Small intestine (tissue), 7 donors: ENCODE results near the gene TK2. TPM values are rescaled to one million over a fixed set of nuclear protein-coding genes. Genes with fewer than 3 reads are reported as not detected.
A peak's percentile ranks its signal among the peaks of the same experiment; 100 is the strongest.
"Not testable (repeated sequence)": the region's sequence is repeated elsewhere in the genome, so short reads cannot be mapped to it uniquely, and the experiment has no call there.

ENCODE experiments used
- DNase-seq, 2 donors: peaks; one replicate each; pipeline versions ENCODE4 v3.0.0 to v3.0.0-alpha.2; 2013
- FAIRE-seq: peaks from 2 replicates; lab custom pipeline; 2012; peaks lifted over from hg19 to GRCh38; lab: Jason Lieb, UNC
- H3K27ac ChIP-seq, 3 donors: one replicate each; pipeline ENCODE4 v1.5.1; 2013; ENCODE audit warnings: low read length in 2 of 3, mild to moderate bottlenecking in 2 of 3, control low read depth in 1 of 3, inconsistent platforms in 1 of 3, low read depth in 1 of 3, moderate library complexity in 1 of 3
- H3K27me3 ChIP-seq, 3 donors: one replicate each; pipeline ENCODE4 v1.6.1; 2013; ENCODE audit warnings: low read length in 3 of 3, inconsistent platforms in 1 of 3; ENCODE audit not compliant: control insufficient read depth in 3 of 3, insufficient read depth in 3 of 3
- H3K36me3 ChIP-seq, 3 donors: one replicate each; pipeline ENCODE4 v1.6.1; 2013; ENCODE audit warnings: low read length in 3 of 3, inconsistent platforms in 1 of 3, low read depth in 1 of 3, mild to moderate bottlenecking in 1 of 3, moderate library complexity in 1 of 3; ENCODE audit not compliant: control insufficient read depth in 3 of 3, insufficient read depth in 2 of 3
- H3K4me1 ChIP-seq, 3 donors: one replicate each; pipeline ENCODE4 v1.6.1; 2013; ENCODE audit warnings: low read length in 2 of 3, inconsistent platforms in 1 of 3, low read depth in 1 of 3, mild to moderate bottlenecking in 1 of 3, moderate library complexity in 1 of 3; ENCODE audit not compliant: control insufficient read depth in 3 of 3, insufficient read depth in 2 of 3
- H3K4me3 ChIP-seq, 3 donors: one replicate each; pipeline ENCODE4 v1.5.1; 2013; ENCODE audit warnings: low read length in 3 of 3, control low read depth in 1 of 3, inconsistent platforms in 1 of 3, low read depth in 1 of 3, mild to moderate bottlenecking in 1 of 3, moderate library complexity in 1 of 3
- H3K9me3 ChIP-seq, 2 donors: one replicate each; pipeline ENCODE4 v1.6.1; 2013; ENCODE audit warnings: low read depth in 1 of 2, low read length in 1 of 2; ENCODE audit not compliant: control insufficient read depth in 2 of 2, insufficient read depth in 1 of 2
- WGBS, 3 donors: extraction: QIAGEN DNeasy Blood & Tissue Kit; methylation state at CpG; one replicate each; pipeline ENCODE4 v1.1.7; 2013; 5-methylcytosine and 5-hydroxymethylcytosine counted together
- polyA plus RNA-seq, 4 donors: library from polyadenylated mRNA; stranded (reverse) in 3 of 4; unstranded in 1 of 4; fragments of 200-250 nt in 3 of 4; fragments of 120-200 nt in 1 of 4; gene quantifications; one replicate each; pipeline versions ENCODE4 v1.2.1 to v1.2.3, GENCODE V29; 2013
- donor health status: healthy with polysubstance abuse.
- donor health status: control.
- donor health status: control.
- donor health status: Bipolar disorder and iron deficiency.
- donor health status: healthy.

TK2 gene
- polyA plus RNA-seq, 4 donors: 9.2 to 21.3 (median 12.6) TPM

DNA sequence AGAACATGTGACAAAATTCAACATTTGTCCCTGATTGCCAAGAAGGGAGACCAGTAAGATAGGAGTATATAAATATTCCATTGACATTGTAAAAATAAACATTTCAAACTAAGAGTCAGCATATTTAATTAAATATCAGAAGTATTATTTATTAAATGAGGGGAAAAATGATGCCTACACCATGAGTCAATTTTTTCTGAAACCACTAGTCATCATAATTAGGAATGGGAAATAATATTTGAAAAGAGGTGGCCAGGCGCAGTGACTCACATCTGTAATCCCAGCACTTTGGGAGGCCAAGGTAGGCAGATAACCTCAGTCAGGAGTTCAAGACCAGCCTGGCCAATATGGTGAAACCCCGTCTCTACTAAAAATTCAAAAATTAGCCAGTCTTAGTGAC is 18.4 kb upstream of the TK2 start:
- peaks cover 0 to 12% (median 5%) of the 10 kb centered on the region in 3 donors for H3K4me1 ChIP-seq
- H3K9me3 ChIP-seq: no peaks in the 10 kb centered on the region
- peaks cover 0 to 15% (median 5%) of the 10 kb centered on the region in 3 donors for H3K36me3 ChIP-seq
- FAIRE-seq (no peak), DNase-seq (no peak)
- H3K4me3 ChIP-seq: no peak overlapping the region
- WGBS, 3 donors: 97 to 100% (median 100%) methylated on average over 2 of the region's 2 CpGs
- no peak overlapping the region for H3K27ac ChIP-seq
- H3K27me3 ChIP-seq: no peaks in the 10 kb centered on the region

DNA sequence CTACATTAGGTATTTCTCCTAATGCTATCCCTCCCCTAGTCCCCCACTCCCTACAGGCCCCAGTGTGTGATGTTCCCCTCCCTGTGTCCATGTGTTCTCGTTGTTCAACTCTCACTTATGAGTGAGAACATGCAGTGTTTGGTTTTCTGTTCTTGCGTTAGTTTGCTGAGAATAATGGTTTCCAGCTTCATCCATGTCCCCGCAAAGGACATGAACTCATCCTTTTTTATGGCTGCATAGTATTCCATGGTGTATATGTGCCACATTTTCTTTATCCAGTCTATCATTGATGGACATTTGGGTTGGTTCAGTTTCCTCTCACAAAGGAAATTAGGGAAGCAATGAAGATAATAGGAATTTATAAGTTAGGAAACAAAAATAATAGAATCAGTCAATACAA is 17.3 kb upstream of the TK2 start:
- 94 to 100% (median 94%) methylated on average over 3 of the region's 3 CpGs for WGBS, 3 donors
- H3K36me3 ChIP-seq: peaks cover 0 to 15% (median 5%) of the 10 kb centered on the region in 3 donors
- H3K27ac ChIP-seq, FAIRE-seq, H3K4me3 ChIP-seq, H3K27me3 ChIP-seq, DNase-seq, H3K9me3 ChIP-seq: not testable (repeated sequence)
- peaks cover 0 to 12% (median 5%) of the 10 kb centered on the region in 3 donors for H3K4me1 ChIP-seq

DNA sequence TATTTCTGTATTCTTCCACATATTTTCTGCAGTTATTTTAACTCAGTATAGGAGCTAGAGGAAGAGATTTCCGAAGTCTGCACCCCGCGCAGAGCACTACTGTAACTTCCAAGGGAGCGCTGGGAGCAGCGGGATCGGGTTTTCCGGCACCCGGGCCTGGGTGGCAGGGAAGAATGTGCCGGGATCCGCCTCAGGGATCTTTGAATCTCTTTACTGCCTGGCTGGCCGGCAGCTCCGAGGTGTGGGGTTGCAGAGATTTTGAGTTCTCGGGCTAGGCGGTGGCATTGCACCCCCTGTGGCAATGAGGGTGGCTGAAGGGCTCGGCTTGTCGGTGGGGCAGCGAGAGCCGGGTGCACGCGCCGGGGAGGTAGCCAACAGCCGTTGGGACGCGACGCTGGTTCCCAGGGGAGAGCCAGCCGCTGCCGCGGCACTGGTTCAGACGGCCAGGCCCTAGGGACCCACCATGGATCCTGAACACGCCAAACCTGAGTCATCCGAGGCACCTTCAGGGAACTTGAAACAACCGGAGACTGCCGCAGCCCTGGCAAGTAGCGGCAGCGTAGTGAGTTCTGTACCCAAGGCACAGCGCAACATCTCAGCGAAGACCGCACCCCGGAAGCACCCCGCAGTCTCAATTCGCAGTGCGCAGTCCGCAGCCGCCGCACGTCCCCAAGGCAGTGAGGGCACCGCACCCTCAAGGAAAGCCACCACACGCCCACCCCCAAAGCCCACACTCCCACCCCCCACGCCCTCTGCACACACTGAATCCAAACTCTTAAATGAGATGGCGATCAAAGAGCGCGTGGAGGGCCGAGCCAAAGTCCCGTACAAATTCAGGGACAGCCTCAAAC is 16.4 kb upstream of the TK2 start, which contains the start of gene CMTM1:
Gene CMTM1 (plus strand): TSS at position 389 of the 851 bp plus-strand sequence. CDS start 75 bp downstream, at position 464.
- 95 to 96% (median 95%) methylated on average over 54 of the region's 54 CpGs for WGBS, 3 donors
- Histone ChIP-seq H3K36me3 (peaks cover 0 to 15% (median 5%) of the 10 kb centered on the region in 3 donors), H3K27ac (no peak within 1 kb of the TSS), H3K4me3 (no peak within 1 kb of the TSS), H3K4me1 (peaks cover 0 to 12% (median 5%) of the 10 kb centered on the region in 3 donors), H3K27me3 (no peaks in the 10 kb centered on the region), H3K9me3 (no peaks in the 10 kb centered on the region)
- FAIRE-seq (no peak), DNase-seq (no peak)

- Histone ChIP-seq H3K36me3 (peaks cover 5 to 17% (median 9%) of the 10 kb centered on the region in 3 donors), H3K4me1 (no peaks in the 10 kb centered on the region), H3K27ac (no peak overlapping the region), H3K4me3 (no peak overlapping the region), H3K9me3 (no peaks in the 10 kb centered on the region), H3K27me3 (no peaks in the 10 kb centered on the region)
- DNase-seq (no peak), FAIRE-seq (no peak)
- WGBS, 3 donors: 89 to 92% (median 89%) methylated on average over 2 of the region's 2 CpGs
Measured at GRCh38 chr16:66563574-66564334, 13.8 kb upstream of the TK2 start.

DNA sequence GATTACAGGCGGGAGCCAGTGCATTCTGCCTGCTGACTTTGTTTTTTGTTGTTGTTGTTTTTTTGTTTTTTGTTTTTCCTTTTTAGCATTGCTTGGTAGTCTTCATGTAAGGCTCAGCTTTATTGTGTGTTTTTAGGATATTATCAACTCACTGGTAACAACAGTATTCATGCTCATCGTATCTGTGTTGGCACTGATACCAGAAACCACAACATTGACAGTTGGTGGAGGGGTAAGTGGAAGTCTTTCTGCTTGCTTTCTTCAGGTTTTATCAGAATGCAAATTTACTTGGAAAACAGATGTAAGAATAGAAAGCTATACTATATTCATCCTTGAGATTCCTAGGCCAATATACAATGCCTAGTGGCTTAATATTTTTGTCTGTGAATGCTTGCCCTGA is 13.1 kb upstream of the TK2 start:
- Histone ChIP-seq H3K4me1 (no peaks in the 10 kb centered on the region), H3K4me3 (no peak overlapping the region), H3K9me3 (no peaks in the 10 kb centered on the region), H3K27me3 (no peaks in the 10 kb centered on the region), H3K36me3 (peaks cover 5 to 17% (median 10%) of the 10 kb centered on the region in 3 donors), H3K27ac (no peak overlapping the region)
- FAIRE-seq (no peak), DNase-seq (no peak)
- 86 to 88% (median 87%) methylated on average over 2 of the region's 2 CpGs for WGBS, 3 donors

GRCh38 chr16:66562409-66562808 is 12.5 kb upstream of the TK2 start:
- Histone ChIP-seq H3K36me3 (peaks cover 5 to 17% (median 10%) of the 10 kb centered on the region in 3 donors), H3K27me3 (no peaks in the 10 kb centered on the region), H3K4me1 (no peaks in the 10 kb centered on the region), H3K4me3 (no peak overlapping the region), H3K27ac (no peak overlapping the region), H3K9me3 (no peaks in the 10 kb centered on the region)
- WGBS, 3 donors: 72 to 81% (median 75%) methylated on average over 1 of the region's 1 CpG
- DNase-seq: no peak
- FAIRE-seq: no peak

DNA sequence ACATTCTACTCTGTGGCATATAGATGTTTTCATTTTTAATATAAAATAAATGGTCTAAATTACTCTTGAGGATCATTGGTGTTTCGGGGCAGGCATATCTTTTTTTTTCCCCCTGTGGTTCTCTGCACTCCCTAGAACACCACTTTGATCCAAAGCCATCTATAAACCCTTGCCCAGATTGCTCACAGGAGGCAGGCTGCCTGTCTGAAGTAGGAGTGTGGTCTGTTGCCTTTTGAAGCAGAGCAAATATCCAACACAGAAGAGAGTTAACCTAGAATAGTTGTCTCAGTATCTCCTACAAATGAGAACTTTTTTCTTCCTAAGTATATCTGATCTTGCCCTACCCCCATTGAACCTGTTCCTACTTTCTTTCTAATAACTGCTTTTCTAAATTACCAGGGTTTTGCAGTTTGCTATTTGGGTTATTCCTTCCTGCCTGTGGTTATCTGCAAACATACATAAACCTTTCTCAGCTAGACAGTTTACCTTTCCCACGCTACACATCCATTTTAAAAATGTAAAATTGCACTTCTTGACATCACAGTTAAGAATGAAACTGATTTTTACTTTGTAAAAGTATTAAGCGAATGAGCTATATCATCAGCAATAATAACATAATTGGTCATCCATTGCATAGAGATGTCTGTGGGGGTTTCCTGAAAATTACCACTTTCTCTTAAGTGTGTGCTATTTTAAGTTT is 11.6 kb upstream of the TK2 start:
- no peaks in the 10 kb centered on the region for H3K4me1 ChIP-seq
- H3K27me3 ChIP-seq: no peaks in the 10 kb centered on the region
- H3K36me3 ChIP-seq: peaks cover 2 to 16% (median 10%) of the 10 kb centered on the region in 3 donors
- FAIRE-seq: no peak
- no peaks in the 10 kb centered on the region for H3K9me3 ChIP-seq
- no peak overlapping the region for H3K4me3 ChIP-seq
- no peak overlapping the region for H3K27ac ChIP-seq
- peak in 1 of 2 donors; percentile 33 for DNase-seq
- WGBS, 3 donors: 66 to 90% (median 82%) methylated on average over 3 of the region's 3 CpGs

GRCh38 chr16:66560107-66560506 is 10.2 kb upstream of the TK2 start:
- H3K4me1 ChIP-seq: peaks cover 0 to 4% (median 2%) of the 10 kb centered on the region in 3 donors
- DNase-seq (no peak), FAIRE-seq (no peak)
- peaks cover 2 to 10% (median 7%) of the 10 kb centered on the region in 3 donors for H3K36me3 ChIP-seq
- H3K27ac ChIP-seq: peak overlapping the region in 1 of 3 donors; percentile 27
- no peaks in the 10 kb centered on the region for H3K9me3 ChIP-seq
- no peak overlapping the region for H3K4me3 ChIP-seq
- 78 to 96% (median 79%) methylated on average over 1 of the region's 1 CpG for WGBS, 3 donors
- H3K27me3 ChIP-seq: no peaks in the 10 kb centered on the region
